Fibroblast of skin of back (primary cell): ENCODE measurements around the gene PSMC3IP.
"Not testable (repeated sequence)": the region's sequence is repeated elsewhere in the genome, so short reads cannot be mapped to it uniquely, and the experiment has no call there.

Experiments
- DNase-seq: peaks from one replicate; pipeline ENCODE4 v3.0.0-alpha.2; 2013

PSMC3IP gene

DNA sequence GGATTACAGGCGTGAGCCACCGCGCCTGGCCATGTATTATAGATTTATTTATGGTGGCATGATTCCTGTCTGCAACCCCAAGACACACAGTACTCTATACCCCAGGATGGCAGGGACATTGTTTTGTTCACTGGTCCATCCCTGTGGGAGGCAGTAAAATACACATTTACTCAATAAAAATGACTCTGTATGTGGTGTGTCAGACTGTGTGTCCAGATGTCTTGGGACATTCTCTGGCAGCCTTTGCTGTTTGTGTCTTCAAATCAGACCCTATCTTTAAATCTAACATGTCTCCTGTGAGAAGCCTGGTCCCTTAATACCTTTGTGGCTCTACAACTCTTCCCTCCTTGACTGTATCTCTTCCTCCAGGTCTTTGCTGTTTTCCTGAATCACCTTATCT lies 17.3 kb downstream of the PSMC3IP start:
- DNase-seq: no peak

DNA sequence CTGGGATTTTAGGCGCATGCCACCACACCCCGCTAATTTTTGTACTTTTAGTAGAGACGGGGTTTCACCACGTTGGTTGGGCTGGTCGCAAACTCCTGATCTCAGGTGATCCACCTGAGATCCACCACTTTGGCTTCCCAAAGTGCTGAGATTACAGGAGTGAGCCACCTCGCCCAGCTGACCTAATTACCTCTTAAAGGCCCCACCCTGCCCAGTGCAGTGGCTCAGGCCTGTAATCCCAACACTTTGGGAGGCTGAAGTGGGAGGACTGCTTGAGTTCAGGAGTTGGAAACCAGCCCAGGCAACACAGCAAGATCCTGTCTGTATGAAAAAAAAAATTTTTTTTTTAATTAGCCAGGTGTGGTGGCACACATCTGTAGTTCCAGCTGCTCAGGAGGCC lies 18.5 kb downstream of the PSMC3IP start:
- no peak for DNase-seq

DNA sequence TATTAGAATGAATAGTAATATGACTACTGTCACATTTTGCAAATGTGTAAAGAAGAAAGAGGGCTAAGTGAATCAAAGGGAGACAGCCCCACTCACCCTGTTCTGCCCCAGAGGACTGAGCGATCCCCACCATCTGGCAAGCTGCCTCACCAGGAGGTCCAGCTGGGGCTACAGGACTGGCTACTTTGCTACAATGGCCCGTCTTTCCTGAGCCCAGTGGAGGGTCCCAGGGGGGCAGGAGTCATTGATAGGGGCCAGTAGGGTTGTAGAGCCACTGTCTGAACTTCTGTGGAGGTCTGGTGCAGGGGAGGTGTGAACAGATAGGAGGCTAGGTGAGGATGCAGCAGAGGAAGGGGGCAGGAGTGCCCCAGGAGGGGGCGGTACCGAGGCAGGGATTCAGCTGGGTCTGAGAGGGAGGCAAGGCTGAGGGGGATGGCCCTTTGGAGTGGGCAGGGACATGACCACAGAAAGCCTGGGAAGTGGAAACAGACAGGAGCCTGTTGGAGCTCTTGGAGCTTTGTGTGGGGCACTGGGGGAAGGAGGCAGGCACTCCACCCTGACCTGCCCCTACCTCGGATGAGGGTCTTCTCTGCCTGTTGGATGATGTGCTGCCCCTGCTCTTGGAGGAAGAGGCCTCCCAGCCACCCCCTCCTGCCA lies 21.4 kb downstream of the PSMC3IP start:
- not testable (repeated sequence) for DNase-seq

DNA sequence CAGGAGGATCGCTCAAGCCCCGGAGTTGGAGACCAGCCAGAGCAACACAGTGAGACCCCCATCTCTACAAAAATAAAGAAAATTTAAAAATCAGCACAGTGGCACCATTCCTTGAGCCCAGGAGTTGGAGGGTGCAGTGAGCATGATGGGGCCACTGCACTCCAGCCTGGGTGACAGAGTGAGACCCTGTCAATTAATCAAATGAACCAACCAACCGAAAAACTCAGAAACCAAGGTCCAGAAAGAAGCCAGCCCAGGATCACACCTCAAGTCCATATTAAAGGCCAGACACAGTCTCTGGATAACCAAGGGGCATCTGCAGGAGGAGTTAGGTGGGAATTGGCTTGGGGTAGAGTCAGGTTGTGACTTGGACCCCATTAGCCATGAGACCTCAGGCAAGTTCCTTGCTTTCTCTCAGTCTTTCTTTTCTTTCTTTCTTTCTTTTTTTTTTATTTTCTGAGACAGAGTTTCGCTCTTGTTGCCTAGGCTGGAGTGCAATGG lies 22.4 kb downstream of the PSMC3IP start:
- no peak for DNase-seq

DNA sequence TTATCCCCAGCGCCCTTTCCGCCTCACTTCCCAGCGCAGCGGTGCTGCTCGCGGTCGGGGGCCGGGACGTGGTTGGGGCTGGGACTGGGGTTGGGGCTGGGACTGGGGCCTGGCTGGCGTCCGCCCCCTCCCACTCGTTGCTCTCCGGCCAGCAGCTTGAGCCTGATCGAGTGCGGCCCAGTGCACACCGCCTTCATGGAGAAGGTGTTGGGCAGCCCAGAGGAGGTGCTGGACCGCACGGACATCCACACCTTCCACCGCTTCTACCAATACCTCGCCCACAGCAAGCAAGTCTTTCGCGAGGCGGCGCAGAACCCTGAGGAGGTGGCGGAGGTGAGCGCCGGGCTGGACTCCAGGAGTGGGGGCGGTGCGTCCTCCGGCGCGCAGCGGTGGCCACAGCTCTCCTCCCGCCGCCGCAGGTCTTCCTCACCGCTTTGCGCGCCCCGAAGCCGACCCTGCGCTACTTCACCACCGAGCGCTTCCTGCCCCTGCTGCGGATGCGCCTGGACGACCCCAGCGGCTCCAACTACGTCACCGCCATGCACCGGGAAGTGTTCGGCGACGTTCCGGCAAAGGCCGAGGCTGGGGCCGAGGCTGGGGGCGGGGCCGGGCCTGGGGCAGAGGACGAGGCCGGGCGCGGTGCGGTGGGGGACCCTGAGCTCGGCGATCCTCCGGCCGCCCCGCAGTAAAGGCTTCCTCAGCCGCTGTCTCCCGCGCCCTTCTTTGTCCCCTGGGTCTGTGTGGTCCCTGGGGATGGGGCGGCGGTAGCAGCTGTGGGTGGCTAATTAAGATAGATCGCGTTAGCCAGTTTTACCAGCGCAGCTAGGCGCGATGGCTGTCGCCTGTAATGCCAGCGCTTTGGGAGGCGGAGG lies 23.0 kb downstream of the PSMC3IP start:
- peak; percentile 84 for DNase-seq

DNA sequence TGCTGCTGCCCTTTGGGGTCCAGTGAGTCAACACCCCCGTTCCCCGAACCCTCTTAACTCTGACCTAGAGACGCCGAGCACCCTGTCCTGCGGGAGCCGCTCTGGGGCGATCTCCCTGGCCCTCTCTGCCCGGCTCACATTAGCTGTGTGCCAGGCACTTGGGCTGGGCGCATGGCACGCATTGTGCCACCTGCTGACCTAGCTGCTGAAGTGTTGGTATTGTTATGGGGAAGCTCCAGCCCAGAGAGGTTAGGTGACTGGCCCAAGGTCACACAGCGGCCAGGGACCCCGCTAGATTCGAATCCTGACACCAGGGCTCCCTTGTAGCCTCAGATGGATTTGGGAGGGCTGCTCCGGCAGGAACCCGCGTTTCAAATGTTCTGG lies 23.7 kb downstream of the PSMC3IP start:
- no peak for DNase-seq

DNA sequence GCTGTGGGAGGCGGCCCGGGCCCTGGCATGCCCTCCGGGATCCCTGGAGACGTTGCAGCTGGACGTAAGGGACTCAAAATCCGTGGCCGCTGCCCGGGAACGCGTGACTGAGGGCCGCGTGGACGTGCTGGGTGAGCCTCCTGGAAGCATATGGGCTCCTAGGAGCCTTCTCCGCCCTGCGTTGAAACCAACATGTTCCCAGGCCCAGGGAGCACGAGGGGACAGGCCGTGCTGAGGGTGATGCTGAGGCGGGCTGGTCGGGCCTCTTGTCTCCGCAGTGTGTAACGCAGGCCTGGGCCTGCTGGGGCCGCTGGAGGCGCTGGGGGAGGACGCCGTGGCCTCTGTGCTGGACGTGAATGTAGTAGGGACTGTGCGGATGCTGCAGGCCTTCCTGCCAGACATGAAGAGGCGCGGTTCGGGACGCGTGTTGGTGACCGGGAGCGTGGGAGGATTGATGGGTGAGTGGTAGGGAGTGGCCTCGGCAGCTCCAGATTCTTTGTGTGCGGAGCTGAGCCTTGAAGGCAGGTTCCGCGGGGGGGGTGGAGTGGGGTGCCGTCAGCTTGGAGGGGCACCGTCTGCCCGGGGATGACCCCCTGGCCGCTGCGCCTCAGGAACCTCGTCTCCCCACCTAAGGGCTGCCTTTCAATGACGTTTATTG lies 24.2 kb downstream of the PSMC3IP start:
- no peak for DNase-seq

DNA sequence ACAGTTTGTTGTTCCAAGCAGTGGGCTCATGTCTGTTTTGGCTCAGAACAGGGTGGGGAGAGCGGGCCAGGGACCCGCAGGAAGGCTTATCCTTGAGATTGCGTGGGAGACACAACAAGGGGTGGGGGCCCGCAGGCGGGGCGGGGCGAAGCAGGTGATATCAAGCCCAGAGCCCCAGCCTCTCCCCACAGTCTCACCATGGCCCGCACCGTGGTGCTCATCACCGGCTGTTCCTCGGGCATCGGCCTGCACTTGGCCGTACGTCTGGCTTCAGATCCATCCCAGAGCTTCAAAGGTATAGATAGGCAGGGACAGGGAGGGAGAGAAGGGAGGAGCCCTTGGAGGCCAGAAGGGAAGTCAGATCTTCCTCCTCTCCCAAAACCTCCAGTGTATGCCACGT lies 24.8 kb downstream of the PSMC3IP start, which contains the start of gene HSD17B1:
TSS of gene HSD17B1 (plus strand) at position 188 of the 400 bp plus-strand sequence. CDS start at position 199, 11 bp downstream.
- DNase-seq: not testable (repeated sequence)

DNA sequence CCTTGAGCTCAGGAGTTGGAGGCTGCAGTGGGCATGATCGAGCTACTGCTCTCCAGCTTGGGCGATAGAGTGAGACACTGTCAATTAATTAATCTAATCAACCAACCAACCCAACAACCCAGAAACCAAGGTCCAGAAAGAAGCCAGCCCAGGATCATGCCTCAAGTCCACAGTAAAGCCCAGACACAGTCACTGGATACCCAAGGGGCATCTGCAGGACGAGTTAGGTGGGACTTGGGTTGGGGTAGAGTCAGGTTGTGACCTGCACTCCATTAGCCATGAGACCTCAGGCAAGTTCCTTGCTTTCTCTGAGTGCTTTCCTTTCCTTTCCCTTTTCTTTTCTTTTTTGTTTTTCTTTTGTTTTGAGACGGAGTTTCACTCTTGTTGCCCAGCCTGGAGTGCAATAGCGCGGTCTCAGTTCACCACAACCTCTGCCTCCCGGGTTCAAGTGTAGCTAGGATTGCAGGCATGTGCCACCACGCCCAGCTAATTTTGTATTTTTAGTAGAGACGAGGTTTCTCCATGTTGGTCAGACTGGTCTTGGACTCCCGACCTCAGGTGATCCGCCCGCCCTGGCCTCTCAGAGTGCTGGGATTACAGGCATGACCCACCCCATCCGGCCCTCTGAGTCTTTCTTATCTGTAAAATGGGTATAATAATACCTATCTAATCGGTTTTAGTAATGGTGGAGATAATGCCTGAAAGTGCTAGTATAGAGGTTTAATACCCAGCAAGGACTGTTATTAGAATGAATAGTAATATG lies 28.4 kb downstream of the PSMC3IP start:
- DNase-seq: no peak

DNA sequence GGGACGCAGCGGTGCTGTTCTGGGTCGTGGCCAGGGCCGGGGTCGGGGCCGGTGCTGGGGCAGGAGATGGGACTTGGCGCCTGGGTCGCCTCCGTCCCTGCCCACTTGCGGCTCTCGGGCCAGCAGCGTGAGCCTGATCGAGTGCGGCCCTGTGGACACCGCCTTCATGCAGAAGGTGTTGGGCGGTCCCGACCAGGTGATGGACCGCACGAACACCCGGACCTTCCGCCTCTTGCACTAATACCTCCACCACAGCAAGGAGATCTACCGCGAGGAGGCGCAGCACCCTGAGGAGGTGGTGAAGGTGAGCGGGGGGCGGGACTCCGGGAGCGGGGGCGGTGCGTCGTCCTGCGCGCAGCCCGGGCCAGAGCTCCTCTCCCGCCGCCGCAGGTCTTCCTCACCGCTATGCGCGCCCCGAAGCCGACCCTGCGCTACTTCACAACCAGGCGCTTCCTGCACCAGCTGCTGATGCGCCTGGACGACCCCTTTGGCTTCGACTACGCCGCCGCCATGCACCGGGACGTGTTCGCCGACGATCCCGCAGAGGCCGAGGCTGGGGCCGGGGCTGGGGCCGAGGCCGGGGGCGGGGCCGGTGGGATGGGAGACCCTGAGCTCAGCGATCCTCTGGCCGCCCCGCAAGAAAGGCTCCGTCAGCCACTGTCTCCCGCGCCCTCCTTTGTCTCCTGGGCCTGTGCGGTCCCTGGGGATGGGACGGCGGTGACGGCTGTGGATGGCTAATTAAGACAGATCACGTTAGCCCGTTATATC lies 29.3 kb downstream of the PSMC3IP start:
- DNase-seq: no peak

DNA sequence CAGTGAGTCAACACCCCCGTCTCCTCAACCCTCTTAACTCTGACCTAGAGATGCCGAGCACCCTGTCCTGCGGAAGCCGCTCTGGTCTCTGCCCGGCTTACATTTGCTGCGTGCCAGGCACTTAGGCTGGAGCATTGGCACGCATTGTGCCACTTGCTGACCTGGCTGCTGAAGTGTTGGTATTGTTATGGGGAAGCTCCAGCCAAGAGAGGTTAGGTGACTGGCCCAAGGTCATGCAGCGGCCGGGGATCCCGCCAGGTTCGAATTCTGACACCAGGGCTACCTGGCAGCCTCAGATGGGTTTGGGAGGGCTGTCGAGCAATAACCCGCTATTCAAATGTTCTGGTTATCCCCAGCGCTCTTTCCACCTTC lies 29.8 kb downstream of the PSMC3IP start:
- no peak for DNase-seq

DNA sequence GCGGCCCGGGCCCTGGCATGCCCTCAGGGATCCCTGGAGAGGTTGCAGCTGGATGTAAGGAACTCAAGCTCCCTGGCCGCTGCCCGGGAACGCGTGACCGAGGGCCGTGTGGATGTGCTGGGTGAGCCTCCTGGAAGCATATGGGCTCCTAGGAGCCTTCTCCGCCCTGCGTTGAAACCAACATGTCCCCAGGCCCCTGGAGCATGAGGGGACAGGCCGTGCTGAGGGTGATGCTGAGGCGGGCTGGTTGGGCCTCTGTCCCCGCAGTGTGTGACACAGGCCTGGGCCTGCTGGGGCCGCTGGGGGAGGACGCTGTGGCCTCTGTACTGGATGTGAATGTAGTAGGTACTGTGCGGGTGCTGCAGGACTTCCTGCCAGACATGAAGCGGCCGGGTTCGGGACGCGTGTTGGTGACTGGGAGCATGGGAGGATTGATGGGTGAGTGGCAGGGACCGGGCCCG lies 30.5 kb downstream of the PSMC3IP start:
- no peak for DNase-seq

DNA sequence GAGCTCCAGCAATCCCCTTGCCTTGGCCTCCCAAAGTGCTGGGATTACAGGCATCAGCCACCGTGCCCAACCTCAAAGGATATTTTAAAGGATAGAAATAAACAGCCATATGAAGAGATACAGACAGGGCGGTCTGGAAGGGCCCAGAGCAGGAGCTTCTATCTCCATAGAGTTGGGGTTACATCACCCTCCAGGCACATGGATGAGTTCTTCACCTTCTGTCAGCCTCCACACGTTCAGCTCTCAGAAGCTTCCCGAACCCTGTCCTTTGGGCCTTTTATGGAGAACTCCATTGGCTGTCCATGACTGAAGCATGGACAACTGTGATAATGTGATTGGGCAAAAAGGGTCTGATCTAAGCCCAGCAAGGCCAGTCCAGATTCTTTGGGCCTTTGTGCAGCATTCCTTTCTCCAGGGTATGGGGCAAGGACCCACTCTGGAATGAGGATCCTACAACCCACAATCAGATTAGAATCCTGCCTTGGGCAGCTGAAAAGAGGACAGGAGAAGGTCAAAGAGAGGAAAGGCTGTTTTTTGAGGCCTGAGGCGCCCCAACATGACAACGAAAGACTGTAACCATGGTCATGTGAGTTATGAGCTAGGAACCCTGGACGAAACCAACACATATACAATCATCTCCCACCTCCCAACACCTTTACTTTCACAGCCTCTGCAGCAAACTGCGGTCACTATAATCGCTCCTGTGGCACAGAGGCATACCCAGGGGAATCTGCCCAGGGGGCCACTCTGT lies 31.6 kb downstream of the PSMC3IP start:
- not testable (repeated sequence) for DNase-seq

DNA sequence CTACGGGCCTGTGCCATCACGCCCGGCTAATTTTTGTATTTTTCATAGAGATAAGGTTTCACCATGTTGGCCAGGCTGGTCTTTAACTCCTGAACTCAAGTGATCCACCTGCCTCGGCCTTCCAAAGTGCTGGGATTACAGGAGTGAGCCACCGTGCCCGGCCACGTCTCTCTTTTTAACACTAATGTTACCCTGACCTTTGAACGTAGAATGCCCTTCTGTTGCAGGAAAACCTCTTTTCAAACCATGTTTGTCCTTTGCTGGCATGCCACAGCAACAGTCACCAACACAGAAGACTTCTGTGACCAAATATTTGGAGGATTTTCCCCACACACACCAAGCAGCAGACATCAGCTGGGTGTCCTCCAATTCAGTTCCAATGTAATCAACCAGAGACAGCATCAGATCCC lies 32.6 kb downstream of the PSMC3IP start:
- DNase-seq: no peak

DNA sequence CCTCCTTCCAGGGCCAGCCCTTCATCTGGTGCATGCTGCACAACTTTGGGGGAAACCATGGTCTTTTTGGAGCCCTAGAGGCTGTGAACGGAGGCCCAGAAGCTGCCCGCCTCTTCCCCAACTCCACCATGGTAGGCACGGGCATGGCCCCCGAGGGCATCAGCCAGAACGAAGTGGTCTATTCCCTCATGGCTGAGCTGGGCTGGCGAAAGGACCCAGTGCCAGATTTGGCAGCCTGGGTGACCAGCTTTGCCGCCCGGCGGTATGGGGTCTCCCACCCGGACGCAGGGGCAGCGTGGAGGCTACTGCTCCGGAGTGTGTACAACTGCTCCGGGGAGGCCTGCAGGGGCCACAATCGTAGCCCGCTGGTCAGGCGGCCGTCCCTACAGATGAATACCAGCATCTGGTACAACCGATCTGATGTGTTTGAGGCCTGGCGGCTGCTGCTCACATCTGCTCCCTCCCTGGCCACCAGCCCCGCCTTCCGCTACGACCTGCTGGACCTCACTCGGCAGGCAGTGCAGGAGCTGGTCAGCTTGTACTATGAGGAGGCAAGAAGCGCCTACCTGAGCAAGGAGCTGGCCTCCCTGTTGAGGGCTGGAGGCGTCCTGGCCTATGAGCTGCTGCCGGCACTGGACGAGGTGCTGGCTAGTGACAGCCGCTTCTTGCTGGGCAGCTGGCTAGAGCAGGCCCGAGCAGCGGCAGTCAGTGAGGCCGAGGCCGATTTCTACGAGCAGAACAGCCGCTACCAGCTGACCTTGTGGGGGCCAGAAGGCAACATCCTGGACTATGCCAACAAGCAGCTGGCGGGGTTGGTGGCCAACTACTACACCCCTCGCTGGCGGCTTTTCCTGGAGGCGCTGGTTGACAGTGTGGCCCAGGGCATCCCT lies 34.1 kb downstream of the PSMC3IP start:
- DNase-seq: no peak

DNA sequence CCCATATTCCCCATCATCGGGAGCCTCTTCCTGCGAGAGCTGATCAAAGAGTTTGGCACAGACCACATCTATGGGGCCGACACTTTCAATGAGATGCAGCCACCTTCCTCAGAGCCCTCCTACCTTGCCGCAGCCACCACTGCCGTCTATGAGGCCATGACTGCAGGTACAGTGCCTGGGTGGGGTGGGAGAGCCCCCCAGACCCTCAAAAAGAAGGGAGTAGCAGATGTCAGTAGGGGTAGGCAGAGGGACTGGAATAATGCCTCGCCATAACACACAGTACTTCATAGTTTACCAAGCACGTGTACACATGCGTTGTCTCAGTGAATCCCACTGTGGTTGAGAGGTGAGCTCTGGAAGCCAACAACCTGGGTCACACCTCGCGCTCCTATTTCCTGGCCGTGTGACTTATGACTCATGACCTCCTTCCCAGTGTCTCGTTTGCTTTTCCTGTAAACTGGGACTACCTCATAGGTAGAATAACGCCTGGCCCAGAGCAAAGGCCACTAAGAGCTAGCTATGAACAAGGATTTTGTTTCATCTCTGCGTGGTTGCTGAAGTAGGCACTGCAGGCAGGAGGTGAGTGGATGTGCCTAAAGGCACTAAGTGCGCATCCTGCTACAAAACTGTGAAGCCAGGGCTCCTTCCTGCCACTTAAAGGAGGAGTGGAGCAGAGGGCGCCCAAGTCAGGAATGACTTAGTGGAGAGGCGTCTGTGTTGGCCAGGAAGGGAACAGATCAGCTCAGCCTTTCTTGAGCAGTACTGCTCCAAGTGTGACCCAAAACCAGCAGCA lies 36.3 kb downstream of the PSMC3IP start:
- DNase-seq: no peak

DNA sequence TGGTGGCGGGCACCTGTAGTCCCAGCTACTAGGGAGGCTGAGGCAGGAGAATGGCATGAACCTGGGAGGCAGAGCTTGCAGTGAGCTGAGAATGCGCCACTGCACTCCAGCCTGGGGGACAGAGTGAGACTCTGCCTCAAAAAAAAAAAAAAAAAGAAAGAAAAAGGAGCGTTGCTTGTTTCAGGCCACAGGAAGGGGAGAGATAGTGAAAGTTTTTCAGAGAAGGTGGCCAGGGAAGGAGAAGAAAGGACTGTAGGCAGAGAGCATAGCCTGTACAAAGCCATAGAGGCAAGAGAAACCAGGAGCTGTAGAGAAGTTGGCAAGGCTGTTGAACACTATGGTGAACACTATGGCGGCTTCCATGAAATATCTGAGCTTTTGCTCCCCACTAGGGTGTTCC lies 37.0 kb downstream of the PSMC3IP start:
- DNase-seq: not testable (repeated sequence)

DNA sequence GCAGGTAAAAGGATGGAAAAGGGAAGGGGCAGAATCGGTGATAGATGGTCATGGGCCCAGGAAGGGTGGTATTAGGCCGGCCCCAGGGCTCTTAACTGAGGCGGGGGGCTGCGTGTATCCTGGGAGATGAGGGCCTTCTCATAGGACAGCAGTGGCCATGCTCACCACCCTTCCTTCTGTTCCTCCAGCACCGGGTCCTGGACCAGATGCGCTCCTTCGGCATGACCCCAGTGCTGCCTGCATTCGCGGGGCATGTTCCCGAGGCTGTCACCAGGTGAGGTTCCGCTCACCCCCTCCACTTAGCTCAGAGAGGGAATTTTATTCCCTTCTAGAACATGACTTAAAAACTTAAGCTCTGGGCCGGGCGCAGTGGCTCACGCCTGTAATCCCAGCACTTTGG lies 39.0 kb downstream of the PSMC3IP start:
- no peak for DNase-seq
